Amniotic epithelial cell (primary cell): Measurements from ENCODE around the gene CYP24A1.

ENCODE experiments used
- DNase-seq: peaks from one replicate; pipeline ENCODE4 v3.0.0-alpha.2; 2010; ENCODE audit warnings: low read depth

CYP24A1 gene

GRCh38 chr20:54173653-54174456, at the start of gene CYP24A1:
CYP24A1 (minus strand) TSS chr20:54173986; CDS start chr20:54173579, 407 bp downstream.
- no peak for DNase-seq

GRCh38 chr20:54223285-54223684, 49.5 kb upstream of the CYP24A1 start:
- DNase-seq, result no peak

- DNase-seq, result no peak
Measured at GRCh38 chr20:54221996-54222890, 48.5 kb upstream of the CYP24A1 start.

GRCh38 chr20:54221353-54221752, 47.6 kb upstream of the CYP24A1 start:
- peak; percentile 52 for DNase-seq

GRCh38 chr20:54220722-54221121, 46.9 kb upstream of the CYP24A1 start:
- DNase-seq, result no peak

DNA sequence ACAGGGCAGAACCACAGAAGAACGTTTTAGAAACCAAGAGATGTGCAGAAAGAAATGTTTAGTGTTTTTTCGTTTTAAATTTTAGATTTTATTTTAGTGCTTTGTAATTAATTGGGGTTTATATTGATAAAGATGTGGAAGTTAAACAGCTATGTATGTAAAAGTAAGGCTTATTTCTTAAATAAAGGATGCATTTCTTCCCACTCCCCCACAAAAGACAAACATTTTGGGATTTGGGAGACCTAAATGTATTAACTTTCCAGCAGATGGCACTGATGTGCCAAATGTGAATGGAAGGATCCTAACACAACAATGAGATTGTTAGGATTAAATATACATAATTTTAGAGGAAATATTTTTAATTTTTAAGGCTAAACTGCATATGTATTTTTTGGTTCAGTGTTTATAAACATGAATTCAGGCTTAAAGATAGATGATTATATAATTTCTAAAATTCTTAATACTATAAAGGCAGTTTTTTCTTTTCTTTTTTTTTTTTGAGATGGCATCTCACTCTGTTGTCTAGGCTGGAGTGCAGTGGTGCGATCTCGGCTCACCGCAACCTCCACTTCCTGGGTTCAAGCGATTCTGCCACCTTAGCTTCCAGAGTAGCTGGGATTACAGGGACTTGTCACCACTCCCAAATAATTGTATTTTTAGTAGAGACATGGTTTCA, 46.1 kb upstream of the CYP24A1 start:
- peak; percentile 48 for DNase-seq

GRCh38 chr20:54218470-54218869, 44.7 kb upstream of the CYP24A1 start:
- DNase-seq, result no peak

DNA sequence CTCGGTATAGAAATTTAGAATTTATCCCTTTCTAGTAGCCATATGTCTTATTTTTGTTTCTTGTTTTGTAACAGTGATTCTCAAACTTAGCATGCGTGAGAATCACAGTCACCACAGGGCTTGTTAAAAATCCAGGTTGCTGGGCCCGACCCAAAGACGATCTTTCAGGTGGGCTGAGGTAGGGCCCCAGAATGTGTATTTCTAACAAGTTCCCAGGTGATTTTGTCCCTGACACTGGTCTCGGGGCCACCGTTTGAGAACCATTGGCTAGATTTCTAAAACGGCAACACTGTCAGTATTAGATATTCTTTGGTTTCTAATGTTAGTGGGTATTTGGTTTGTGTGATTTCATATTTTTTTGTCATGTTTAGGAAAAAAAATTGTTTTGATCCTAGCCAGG, 44.0 kb upstream of the CYP24A1 start:
- DNase-seq, result no peak

GRCh38 chr20:54215157-54215789, 41.5 kb upstream of the CYP24A1 start:
- DNase-seq, result no peak

- no peak for DNase-seq
Measured at GRCh38 chr20:54214566-54214965, 40.8 kb upstream of the CYP24A1 start.

DNA sequence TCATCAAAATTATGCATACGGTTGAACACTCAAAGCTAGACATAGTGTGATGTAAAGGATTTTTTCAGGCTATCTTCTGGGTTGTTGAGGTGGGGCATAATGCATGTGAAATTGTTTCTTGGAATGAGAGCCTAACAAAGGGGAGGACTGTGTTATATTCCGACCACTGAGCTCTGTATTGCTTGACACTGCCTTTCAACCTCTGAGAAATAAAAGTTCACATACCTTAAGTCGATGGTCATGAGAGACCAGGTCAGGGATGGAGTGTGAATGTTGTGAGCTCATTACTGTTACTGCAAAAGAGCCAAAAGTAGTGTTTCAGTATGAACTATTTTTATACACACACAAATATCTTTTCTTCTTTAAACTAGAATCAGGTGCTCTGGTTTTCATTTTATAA, 39.1 kb upstream of the CYP24A1 start:
- DNase-seq, result peak; percentile 24

DNA sequence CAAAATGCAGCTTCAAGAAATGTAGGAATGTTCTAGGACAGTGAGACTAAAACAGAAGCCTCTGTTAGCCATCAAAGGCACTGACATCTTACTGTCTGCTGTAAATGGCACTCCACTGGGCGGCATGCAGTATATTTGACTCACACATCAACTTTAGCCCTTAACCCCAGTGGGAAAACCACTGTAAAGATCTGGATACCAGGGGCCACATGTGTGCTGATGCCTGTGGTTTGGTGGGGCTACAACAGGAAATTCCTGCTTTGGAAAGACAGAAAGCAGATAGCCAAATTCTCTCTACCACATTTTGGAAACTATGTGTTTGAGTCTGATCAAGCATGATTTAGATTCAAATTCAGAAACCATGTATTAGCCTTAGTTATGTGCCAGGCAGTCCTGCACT, 38.4 kb upstream of the CYP24A1 start:
- peak; percentile 84 for DNase-seq

- no peak for DNase-seq
Measured at GRCh38 chr20:54209216-54209813, 35.5 kb upstream of the CYP24A1 start.

- DNase-seq, result peak; percentile 91
Measured at GRCh38 chr20:54208548-54209176, 34.9 kb upstream of the CYP24A1 start.

DNA sequence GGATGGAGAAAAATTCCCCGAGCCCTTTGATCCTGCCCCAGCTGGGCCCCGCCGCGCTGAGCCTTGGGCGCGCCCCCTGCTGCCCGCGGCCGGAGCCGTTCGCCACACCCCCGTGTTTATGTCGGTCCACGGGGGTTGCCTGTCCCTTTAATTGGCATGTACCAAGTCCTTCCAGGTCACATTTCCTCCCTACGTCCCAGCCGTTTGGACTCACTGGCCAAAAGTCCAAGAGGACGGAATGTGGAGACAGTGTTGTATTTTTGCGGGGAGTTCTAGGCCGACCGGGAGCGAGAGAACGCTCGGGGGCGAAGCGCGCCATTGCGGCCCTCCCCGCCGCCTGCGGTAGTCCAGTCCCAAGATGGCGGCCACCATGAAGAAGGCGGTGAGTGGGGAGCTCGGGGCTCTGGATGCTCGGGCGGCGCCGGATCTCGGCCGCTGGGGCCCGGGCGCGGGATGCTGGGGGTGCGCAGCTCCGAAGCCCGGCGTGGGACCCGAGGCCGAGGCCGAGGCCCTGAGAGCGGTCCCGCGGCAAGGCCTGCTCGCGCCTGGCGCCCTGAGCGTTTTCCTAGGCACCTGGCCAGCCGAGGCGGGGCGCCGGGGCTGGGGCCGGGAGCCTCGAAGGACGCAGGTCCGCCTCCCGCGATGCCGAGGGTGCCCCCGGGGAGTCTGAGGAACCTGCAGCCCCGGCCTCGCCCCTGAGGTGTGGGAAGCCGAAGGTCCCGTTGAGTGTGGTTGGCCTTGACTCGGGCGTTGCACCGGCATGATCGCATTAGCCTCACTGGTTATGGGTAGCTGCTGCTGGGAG, 34.2 kb upstream of the CYP24A1 start, which contains the start of gene PFDN4:
TSS of gene PFDN4 (plus strand) at position 345 of the 805 bp plus-strand sequence. CDS start at position 359, 14 bp downstream.
- peak; percentile 79 for DNase-seq

DNA sequence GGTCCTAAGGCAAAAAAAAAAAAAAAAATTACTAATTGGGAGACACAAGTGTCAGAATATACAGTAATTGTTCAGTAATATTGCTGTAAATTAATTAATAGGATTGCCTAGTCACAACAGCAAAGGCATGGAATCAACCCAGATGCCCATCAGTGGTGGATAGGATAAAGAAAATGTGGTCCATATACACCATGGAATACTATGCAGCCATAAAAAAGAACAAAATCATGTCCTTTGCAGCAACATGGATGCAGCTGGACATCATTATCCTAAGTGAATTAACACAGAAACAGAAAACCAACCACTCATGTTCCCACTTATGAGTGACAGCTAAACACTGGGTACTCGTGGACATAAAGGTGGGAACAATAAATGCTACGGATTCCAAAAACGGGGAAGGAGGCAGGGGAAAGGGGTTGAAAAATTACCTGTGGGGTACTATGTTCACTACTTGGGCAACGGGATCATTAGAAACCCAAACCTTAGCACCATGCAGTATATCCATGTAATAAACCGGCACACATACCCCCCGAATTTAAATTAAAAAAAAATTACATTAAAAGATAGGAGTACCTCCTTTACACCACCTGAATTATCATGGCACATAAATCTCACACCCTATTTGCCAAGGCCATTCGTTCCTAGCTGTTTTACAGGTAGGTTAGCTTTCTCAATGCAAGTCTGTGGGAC, 33.4 kb upstream of the CYP24A1 start:
- DNase-seq, result no peak

DNA sequence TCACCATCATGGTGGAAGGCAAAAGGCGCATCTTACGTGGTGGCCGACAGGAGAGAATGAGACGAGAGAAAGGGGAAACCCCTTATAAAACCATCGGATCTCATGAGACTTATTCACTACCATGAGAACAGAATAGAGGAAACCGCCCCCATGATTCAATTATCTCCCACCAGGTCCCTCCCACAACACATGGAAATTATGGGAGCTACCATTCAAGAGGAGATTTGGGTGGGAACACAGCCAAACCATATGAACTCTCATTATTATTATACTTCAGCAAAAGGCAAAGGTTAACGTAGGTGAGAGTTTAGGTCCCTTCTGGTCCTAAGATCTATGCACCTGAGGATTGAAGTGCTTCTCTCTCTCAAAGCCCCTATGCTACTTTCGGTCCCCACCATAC, 31.7 kb upstream of the CYP24A1 start:
- no peak for DNase-seq

- DNase-seq, result no peak
Measured at GRCh38 chr20:54204481-54204880, 30.7 kb upstream of the CYP24A1 start.

DNA sequence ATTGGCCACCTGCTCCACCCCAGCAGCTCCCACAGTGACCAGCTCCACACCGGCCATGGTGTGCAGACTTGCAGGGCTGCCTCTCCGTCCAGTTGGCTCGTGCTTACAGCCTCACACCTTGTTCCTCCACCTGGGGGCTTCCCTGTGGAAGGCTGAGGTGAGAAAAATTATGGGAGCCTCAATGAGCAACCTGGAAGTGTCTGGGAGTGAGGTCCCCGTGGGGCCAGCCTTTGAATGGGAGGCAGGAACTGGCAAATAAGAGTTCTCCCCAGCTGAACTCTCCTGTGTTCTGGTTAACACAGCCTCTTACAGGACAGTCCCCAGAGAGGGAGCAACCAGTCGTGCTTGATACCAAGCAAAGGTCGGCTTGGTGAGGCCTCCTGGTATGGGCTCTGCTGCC, 30.3 kb upstream of the CYP24A1 start:
- no peak for DNase-seq
